Measurements from ENCODE around the gene GALNT15. TPM values are rescaled to one million over a fixed set of nuclear protein-coding genes. Genes with fewer than 3 reads are reported as not detected.

The GALNT15 gene
- total and polyA plus RNA-seq, 2 of the 4 experiments (the other 2 are of a cell fraction): 12.8 to 19.7 TPM

- intact Hi-C loops (cut with micrococcal nuclease): loop anchor here (5.0 kb wide), 1 partner anchor 36 kb away; no protein-coding TSS in a partner anchor
- H4K20me1 ChIP-seq (ENCODE audit: insufficient read depth, low read length): no peaks in the 10 kb centered on the region
- H3K9me3 ChIP-seq (ENCODE audit: control insufficient read depth, insufficient read depth, low read length): peaks cover 8% of the 10 kb centered on the region
- dilution Hi-C loops (cut with HindIII; ENCODE audit: low sequenced_read_pairs, unreplicated experiment): no loop called here
- H3K27ac ChIP-seq (ENCODE audit: insufficient read depth, low read length): no peak overlapping the region
- ATAC-seq (ENCODE audit: low read depth): no peak
- H4K8ac ChIP-seq (ENCODE audit: low read depth in 2 of 2, low read length in 2 of 2): no peak overlapping the region
- H2BK120ac ChIP-seq (ENCODE audit: low read depth, low read length): no peak overlapping the region
- H3K18ac ChIP-seq (ENCODE audit: low read depth, low read length): no peak overlapping the region
- no peaks in the 10 kb centered on the region for H3K79me1 ChIP-seq (ENCODE audit: low read depth in 1 of 2, low read length in 2 of 2)
- ChIA-PET POLR2A (ENCODE audit: unreplicated experiment) (no interaction called here), CTCF (no interaction called here)
- H2BK5ac ChIP-seq (ENCODE audit: low read depth, low read length, poor library complexity, severe bottlenecking): no peak overlapping the region
- no peak overlapping the region for H2AFZ ChIP-seq (replicated peaks; ENCODE audit: low read length, poor library complexity)
- peaks cover 8% of the 10 kb centered on the region; the same call in 1 of the 2 replicates for H3K9me1 ChIP-seq (ENCODE audit: insufficient read depth, low read length)
- no peak overlapping the region for H3K14ac ChIP-seq (replicated peaks; ENCODE audit: low read depth, low read length)
- H3K27me3 ChIP-seq (ENCODE audit: control insufficient read depth, insufficient read depth, low read length): no peaks in the 10 kb centered on the region
- H4K5ac ChIP-seq (ENCODE audit: low read depth, low read length): no peak overlapping the region
- H3K4ac ChIP-seq (ENCODE audit: low read depth, low read length): no peak overlapping the region
- no peak for DNase-seq
- no peak overlapping the region for H2AK5ac ChIP-seq (ENCODE audit: low read depth, low read length)
- H3K4me1 ChIP-seq (ENCODE audit: control insufficient read depth, insufficient read depth, low read length): peaks cover 22% of the 10 kb centered on the region
- H3K23ac ChIP-seq (ENCODE audit: low read depth, low read length): no peak overlapping the region
- no peaks in the 10 kb centered on the region for H3K36me3 ChIP-seq (ENCODE audit: control insufficient read depth, insufficient read depth, low read length)
- no peak overlapping the region for H2BK15ac ChIP-seq (ENCODE audit: low read depth, low read length)
- in situ Hi-C loops (cut with MboI; ENCODE audit: low sequenced_read_pairs): no loop called here
- H3K9ac ChIP-seq (ENCODE audit: low read depth, low read length): no peak overlapping the region
- no CpG with 5 or more reads among the region's 6 CpGs for whole genome bisulfite sequencing, 2 experiments (ENCODE audit: extremely low coverage in 2 of 2, insufficient read length in 1 of 2)
- H3K4me3 ChIP-seq (ENCODE audit: insufficient read depth, low read depth, low read length): no peak overlapping the region
- H2BK20ac ChIP-seq (ENCODE audit: low read depth, low read length): no peak overlapping the region
- TF ChIP-seq CEBPB (IDR thresholded peaks at IDR 0.05; ENCODE audit: low read depth, low read length) (no peak), ELK1 (IDR thresholded peaks at IDR 0.05; ENCODE audit: borderline replicate concordance, low read depth, low read length) (no peak), USF2 (IDR thresholded peaks at IDR 0.05; ENCODE audit: low read depth, low read length) (no peak), RFX5 (IDR thresholded peaks at IDR 0.05; ENCODE audit: low read depth, low read length) (no peak), MXI1 (IDR thresholded peaks at IDR 0.05; ENCODE audit: borderline replicate concordance, low read depth, low read length) (no peak)
- no peak overlapping the region for H4K91ac ChIP-seq (ENCODE audit: insufficient read depth, low read depth, low read length)
- H2AK9ac ChIP-seq (replicated peaks; ENCODE audit: low read depth, low read length, poor library complexity): no peak overlapping the region
- no peak overlapping the region for H3K4me2 ChIP-seq (ENCODE audit: low read depth, low read length)
- no TSS peak for BruUV-seq (replicated peaks)
- H3K56ac ChIP-seq (ENCODE audit: extremely low read depth, insufficient read depth, low read length): no peak overlapping the region
Measured at GRCh38 chr3:16137977-16138376, 36.5 kb upstream of the GALNT15 start.
